ENCODE results near the gene RNASEH1.

- TF ChIP-seq EP300 (IDR thresholded peaks at IDR 0.05) (peak; percentile 16 to 85), POLR2A (IDR thresholded peaks at IDR 0.05) (no peak)
Observed at GRCh38 chr2:3535794-3536681, 22.1 kb downstream of the RNASEH1 start.
